H1 (cell line): Measurements from ENCODE around the gene IQCK.

Experiments used
- BRCA1 ChIP-seq: IDR thresholded peaks from 2 replicates; pipeline ENCODE4 v1.6.1; 2012; ENCODE audit warnings: low read depth, low read length, improper control_type of control experiment
- CEBPB ChIP-seq: IDR thresholded peaks from 2 replicates; pipeline ENCODE4 v1.6.1; 2012; ENCODE audit warnings: low read depth, low read length
- CTCF ChIP-seq, 3 experiments: IDR thresholded peaks; 1 replicate in 2 of 3; 2 replicates in 1 of 3; pipeline versions ENCODE4 v1.5.1 to v1.6.1; 2011; ENCODE audit warnings: low read length in 3 of 3, mild to moderate bottlenecking in 3 of 3, inconsistent platforms in 2 of 3, low read depth in 1 of 3, moderate library complexity in 1 of 3; ENCODE audit not compliant: insufficient read depth in 1 of 3; ENCODE audit errors: control extremely low read depth in 1 of 3
- EP300 ChIP-seq, 2 experiments: IDR thresholded peaks; 1 replicate in 1 of 2; 2 replicates in 1 of 2; pipeline ENCODE4 v1.6.1; 2011 to 2012; ENCODE audit warnings: low read depth in 2 of 2, low read length in 2 of 2, mild to moderate bottlenecking in 2 of 2, borderline replicate concordance in 1 of 2, inconsistent platforms in 1 of 2, moderate library complexity in 1 of 2
- EZH2 ChIP-seq: fragments of 200-600 bp; sonication (generic); IDR thresholded peaks from 2 replicates; pipeline ENCODE4 v1.7.1; 2012; ENCODE audit warnings: low read depth, mild to moderate bottlenecking, moderate library complexity, low read length, inconsistent platforms; ENCODE audit not compliant: severe bottlenecking
- KDM5A ChIP-seq: fragments of 200-600 bp; IDR thresholded peaks from 2 replicates; pipeline ENCODE4 v1.7.1; 2012; ENCODE audit warnings: mild to moderate bottlenecking, low read length, inconsistent platforms, mixed read lengths
- MAX ChIP-seq: IDR thresholded peaks from 2 replicates; pipeline ENCODE4 v1.6.1; 2012; ENCODE audit warnings: inconsistent platforms
- NRF1 ChIP-seq: IDR thresholded peaks from 2 replicates; pipeline ENCODE4 v1.6.1; 2011; ENCODE audit warnings: mild to moderate bottlenecking, low read depth, low read length, improper control_type of control experiment

GRCh38 chr16:19705146-19705501, 12.9 kb upstream of the IQCK start:
- TF ChIP-seq EZH2 (no peak), MAX (no peak), KDM5A (no peak), CEBPB (no peak), BRCA1 (no peak), CTCF (IDR thresholded peaks at IDR 0.05; ENCODE audit: control extremely low read depth in 1 of 3, insufficient read depth in 1 of 3, low read depth in 1 of 3, low read length in 3 of 3) (no peak), EP300 (IDR thresholded peaks at IDR 0.05; ENCODE audit: borderline replicate concordance in 1 of 2, low read depth in 2 of 2, low read length in 2 of 2) (no peak), NRF1 (no peak)
